NCI-H82 treated with DMSO at 0.1 percent for 48 hours (cell line): ENCODE results near the gene ISM2.

Source experiments
- DNase-seq: peaks from one replicate; lab custom pipeline; 2025; ENCODE audit not compliant: unreplicated experiment; lab: John Stamatoyannopoulos, UW

Gene ISM2

GRCh38 chr14:77470224-77470870, 28.3 kb downstream of the ISM2 start:
- no peak for DNase-seq

- DNase-seq, result no peak
Observed at GRCh38 chr14:77469539-77469938, 29.1 kb downstream of the ISM2 start.

- no peak for DNase-seq
Observed at GRCh38 chr14:77469067-77469505, 29.5 kb downstream of the ISM2 start.

- no peak for DNase-seq
Observed at GRCh38 chr14:77467801-77468200, 30.8 kb downstream of the ISM2 start.

- DNase-seq, result peak; percentile 45
Observed at GRCh38 chr14:77459072-77459723, 39.4 kb downstream of the ISM2 start.

- DNase-seq, result no peak
Observed at GRCh38 chr14:77458249-77458950, 40.2 kb downstream of the ISM2 start.

- DNase-seq, result peak; percentile 97
Observed at GRCh38 chr14:77457522-77458248, 40.9 kb downstream of the ISM2 start, which contains the start of the genes AHSA1 and VIPAS39. Gene AHSA1, plus strand, starts transcription at chr14:77458093. Its CDS starts 97 bp downstream, at chr14:77458190. Gene VIPAS39, minus strand, starts transcription at chr14:77457601. Its CDS starts 3,499 bp downstream, at chr14:77454102.

GRCh38 chr14:77457115-77457521, 41.5 kb downstream of the ISM2 start:
- no peak for DNase-seq

GRCh38 chr14:77455966-77456640, 42.5 kb downstream of the ISM2 start:
- DNase-seq, result no peak

GRCh38 chr14:77442196-77442595, 56.4 kb downstream of the ISM2 start:
- DNase-seq, result no peak

- no peak for DNase-seq
Observed at GRCh38 chr14:77439861-77440260, 58.8 kb downstream of the ISM2 start.

GRCh38 chr14:77438596-77438995, 60.0 kb downstream of the ISM2 start:
- no peak for DNase-seq

- no peak for DNase-seq
Observed at GRCh38 chr14:77436042-77436441, 62.6 kb downstream of the ISM2 start.

- no peak for DNase-seq
Observed at GRCh38 chr14:77426396-77426795, 72.2 kb downstream of the ISM2 start.

- DNase-seq, result no peak
Observed at GRCh38 chr14:77424862-77425261, 73.8 kb downstream of the ISM2 start.
